ENCODE results near the gene WDR49. TPM values are rescaled to one million over a fixed set of nuclear protein-coding genes. Genes with fewer than 3 reads are reported as not detected.

WDR49 gene
- total and polyA plus RNA-seq, 10 of the 15 experiments (the other 5 are each of a cell fraction or from before 2014, with no cell fraction given) = 0.05 to 0.15 TPM; not detected in 8

DNA sequence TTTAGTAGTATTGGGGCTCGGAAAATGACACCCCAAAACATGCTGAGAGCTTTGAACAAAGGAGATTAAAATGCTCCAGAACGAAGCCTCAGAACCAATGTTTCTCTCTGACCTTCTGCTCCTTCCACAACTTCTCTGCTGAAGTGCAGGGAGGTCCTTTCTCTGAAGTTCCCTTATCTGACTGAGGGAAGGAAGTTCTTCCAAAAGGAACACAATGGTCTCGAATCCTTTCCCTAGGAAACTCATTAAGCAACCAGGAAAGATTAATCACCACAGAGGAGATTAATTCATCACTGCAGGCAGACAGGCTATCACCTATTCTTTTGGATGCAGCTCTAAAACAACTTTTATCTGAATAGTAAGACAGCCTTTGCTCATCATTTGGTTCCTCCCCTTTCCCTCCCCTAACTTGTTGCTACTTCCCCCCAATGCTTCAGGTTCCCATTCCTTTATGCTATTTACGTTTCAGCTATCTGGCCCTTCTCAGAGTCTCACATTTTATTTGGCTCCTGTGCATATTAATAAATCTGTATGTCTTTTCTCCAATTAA lies 18.2 kb upstream of the WDR49 start:
- H3K4me2 ChIP-seq (ENCODE audit: control insufficient read depth, insufficient read depth) = no peak overlapping the region
- no peaks in the 10 kb centered on the region for H3K27me3 ChIP-seq (replicated peaks in 1 of 2; ENCODE audit: control insufficient read depth in 2 of 2, insufficient read depth in 2 of 2, low read length in 1 of 2)
- RAD21 ChIA-PET (ENCODE audit: unreplicated experiment) = no interaction called here
- no peak overlapping the region for H3K27ac ChIP-seq (ENCODE audit: control insufficient read depth, insufficient read depth)
- H3K36me3 ChIP-seq (ENCODE audit: control insufficient read depth in 2 of 2, insufficient read depth in 2 of 2, low read length in 1 of 2) = peaks cover 0 to 12% of the 10 kb centered on the region in 2 experiments; a peak in 2 of 4 replicates
- CTCF ChIA-PET = interaction anchor here (1.2 kb wide), 1 partner anchor 69 kb away, joined by 3 read pairs; no protein-coding TSS in a partner anchor
- WGBS (ENCODE audit: insufficient coverage, insufficient replicate concordance, low lambda C conversion rate, missing lambda C conversion rate) = 98% methylated on average over 4 of the region's 4 CpGs
- SMC1A ChIA-PET (ENCODE audit: uncharacterized antibody, unreplicated experiment) = interaction anchor here (0.7 to 1.8 kb wide), 3 partner anchors 9 to 26 kb away, joined by 3 to 5 read pairs (median 3); no protein-coding TSS in a partner anchor
- H3K4me1 ChIP-seq (ENCODE audit: control insufficient read depth, insufficient read depth, low read length) = no peaks in the 10 kb centered on the region
- DNase-seq (ENCODE audit: low read depth, low spot score) (no peak), ATAC-seq (no peak), FAIRE-seq (no peak)
- no peak overlapping the region for H3K9ac ChIP-seq (ENCODE audit: control insufficient read depth, insufficient read depth, low read length)
- in situ Hi-C loops (cut with MboI) = no loop called here
- POLR2A ChIA-PET = no interaction called here
- H2AFZ ChIP-seq (ENCODE audit: control insufficient read depth, low read depth, low read length) = no peak overlapping the region
- intact Hi-C loops (cut with micrococcal nuclease; ENCODE audit: unreplicated experiment) = no loop called here
- no peaks in the 10 kb centered on the region; the same call in 2 of the 3 replicates for H3K9me3 ChIP-seq (replicated peaks; ENCODE audit: control insufficient read depth, insufficient read depth, low read length)
- H4K20me1 ChIP-seq (ENCODE audit: control insufficient read depth, insufficient read depth) = no peaks in the 10 kb centered on the region
- BruUV-seq (replicated peaks) = no TSS peak
- H3K79me2 ChIP-seq (ENCODE audit: control insufficient read depth, insufficient read depth, low read length) = no peaks in the 10 kb centered on the region
- TF ChIP-seq, protein P1, sequence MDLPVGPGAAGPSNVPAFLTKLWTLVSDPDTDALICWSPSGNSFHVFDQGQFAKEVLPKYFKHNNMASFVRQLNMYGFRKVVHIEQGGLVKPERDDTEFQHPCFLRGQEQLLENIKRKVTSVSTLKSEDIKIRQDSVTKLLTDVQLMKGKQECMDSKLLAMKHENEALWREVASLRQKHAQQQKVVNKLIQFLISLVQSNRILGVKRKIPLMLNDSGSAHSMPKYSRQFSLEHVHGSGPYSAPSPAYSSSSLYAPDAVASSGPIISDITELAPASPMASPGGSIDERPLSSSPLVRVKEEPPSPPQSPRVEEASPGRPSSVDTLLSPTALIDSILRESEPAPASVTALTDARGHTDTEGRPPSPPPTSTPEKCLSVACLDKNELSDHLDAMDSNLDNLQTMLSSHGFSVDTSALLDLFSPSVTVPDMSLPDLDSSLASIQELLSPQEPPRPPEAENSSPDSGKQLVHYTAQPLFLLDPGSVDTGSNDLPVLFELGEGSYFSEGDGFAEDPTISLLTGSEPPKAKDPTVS (IDR thresholded peaks at IDR 0.05; ENCODE audit: low read depth, low read length) = no peak
- TF ChIP-seq, protein P2, sequence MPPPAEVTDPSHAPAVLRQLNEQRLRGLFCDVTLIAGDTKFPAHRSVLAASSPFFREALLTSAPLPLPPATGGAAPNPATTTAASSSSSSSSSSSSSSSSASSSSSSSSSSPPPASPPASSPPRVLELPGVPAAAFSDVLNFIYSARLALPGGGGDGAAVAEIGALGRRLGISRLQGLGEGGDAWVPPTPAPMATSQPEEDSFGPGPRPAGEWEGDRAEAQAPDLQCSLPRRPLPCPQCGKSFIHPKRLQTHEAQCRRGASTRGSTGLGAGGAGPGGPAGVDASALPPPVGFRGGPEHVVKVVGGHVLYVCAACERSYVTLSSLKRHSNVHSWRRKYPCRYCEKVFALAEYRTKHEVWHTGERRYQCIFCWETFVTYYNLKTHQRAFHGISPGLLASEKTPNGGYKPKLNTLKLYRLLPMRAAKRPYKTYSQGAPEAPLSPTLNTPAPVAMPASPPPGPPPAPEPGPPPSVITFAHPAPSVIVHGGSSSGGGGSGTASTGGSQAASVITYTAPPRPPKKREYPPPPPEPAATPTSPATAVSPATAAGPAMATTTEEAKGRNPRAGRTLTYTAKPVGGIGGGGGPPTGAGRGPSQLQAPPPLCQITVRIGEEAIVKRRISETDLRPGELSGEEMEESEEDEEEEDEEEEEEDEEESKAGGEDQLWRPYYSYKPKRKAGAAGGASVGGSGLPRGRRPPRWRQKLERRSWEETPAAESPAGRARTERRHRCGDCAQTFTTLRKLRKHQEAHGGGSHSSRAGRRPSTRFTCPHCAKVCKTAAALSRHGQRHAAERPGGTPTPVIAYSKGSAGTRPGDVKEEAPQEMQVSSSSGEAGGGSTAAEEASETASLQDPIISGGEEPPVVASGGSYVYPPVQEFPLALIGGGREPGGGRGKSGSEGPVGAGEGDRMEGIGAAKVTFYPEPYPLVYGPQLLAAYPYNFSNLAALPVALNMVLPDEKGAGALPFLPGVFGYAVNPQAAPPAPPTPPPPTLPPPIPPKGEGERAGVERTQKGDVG (CRISPR knock-in tag; IDR thresholded peaks at IDR 0.05) = no peak
- TF ChIP-seq SUPT20H (IDR thresholded peaks at IDR 0.05; ENCODE audit: borderline replicate concordance, control insufficient read depth, low read depth, low read length) (no peak), CBX5 (IDR thresholded peaks at IDR 0.05; ENCODE audit: low read depth) (no peak), BHLHE40 (IDR thresholded peaks at IDR 0.05; ENCODE audit: borderline replicate concordance in 1 of 2, low read depth in 2 of 2, low read length in 1 of 2) (no peak)
- no peak overlapping the region for H3K4me3 ChIP-seq
